ENCODE results near the gene BEX2.

BEX2 gene

DNA sequence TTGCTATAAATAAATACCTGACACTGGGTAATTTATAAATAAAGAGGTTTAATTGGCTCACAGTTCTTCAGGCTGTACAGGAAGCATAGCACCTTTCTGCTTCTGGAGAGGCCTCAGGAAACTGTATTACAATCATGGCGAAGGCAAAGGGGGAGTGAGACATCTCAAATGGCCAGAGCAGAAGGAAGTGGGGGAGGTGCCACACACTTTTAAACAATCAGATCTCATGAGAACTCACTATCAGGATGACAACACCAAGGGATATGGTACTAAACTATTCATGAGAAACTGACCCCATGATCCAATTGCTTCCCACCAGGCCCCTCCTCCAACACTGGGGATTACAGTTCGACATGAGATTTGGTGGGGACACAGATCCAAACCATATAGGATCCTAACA is 33.8 kb upstream of the BEX2 start:
- no peak for TF ChIP-seq EZH2 (IDR thresholded peaks at IDR 0.05; ENCODE audit: borderline replicate concordance, low read depth, low read length, severe bottlenecking)
- TF ChIP-seq CTCF (IDR thresholded peaks at IDR 0.05; ENCODE audit: borderline replicate concordance, extremely low read depth, low read length, poor library complexity, severe bottlenecking), result no peak
- no peak for DNase-seq
- no peaks in the 10 kb centered on the region for H4K20me1 ChIP-seq (ENCODE audit: insufficient read depth, low read length)
- H3K27ac ChIP-seq (ENCODE audit: low read length), result no peak overlapping the region
- no peak overlapping the region for H2AFZ ChIP-seq (ENCODE audit: low read depth, low read length)
- ATAC-seq (ENCODE audit: insufficient read depth, low read depth), result no peak
- H3K9me3 ChIP-seq (ENCODE audit: insufficient read depth, low read length, severe bottlenecking), result no peaks in the 10 kb centered on the region
- no peaks in the 10 kb centered on the region for H3K4me1 ChIP-seq (ENCODE audit: insufficient read depth, low read length)
- H3K79me2 ChIP-seq (ENCODE audit: insufficient read depth, low read length), result no peaks in the 10 kb centered on the region
- H3K36me3 ChIP-seq (ENCODE audit: insufficient read depth, low read length), result no peaks in the 10 kb centered on the region
- H3K4me2 ChIP-seq (ENCODE audit: insufficient read depth, low read length), result no peak overlapping the region
- H3K4me3 ChIP-seq (ENCODE audit: low read depth in 1 of 2, low read length in 2 of 2), result no peak overlapping the region
- no peak overlapping the region for H3K9ac ChIP-seq (ENCODE audit: low read depth, low read length)
- no peaks in the 10 kb centered on the region for H3K27me3 ChIP-seq (ENCODE audit: insufficient read depth, low read length, poor library complexity)

DNA sequence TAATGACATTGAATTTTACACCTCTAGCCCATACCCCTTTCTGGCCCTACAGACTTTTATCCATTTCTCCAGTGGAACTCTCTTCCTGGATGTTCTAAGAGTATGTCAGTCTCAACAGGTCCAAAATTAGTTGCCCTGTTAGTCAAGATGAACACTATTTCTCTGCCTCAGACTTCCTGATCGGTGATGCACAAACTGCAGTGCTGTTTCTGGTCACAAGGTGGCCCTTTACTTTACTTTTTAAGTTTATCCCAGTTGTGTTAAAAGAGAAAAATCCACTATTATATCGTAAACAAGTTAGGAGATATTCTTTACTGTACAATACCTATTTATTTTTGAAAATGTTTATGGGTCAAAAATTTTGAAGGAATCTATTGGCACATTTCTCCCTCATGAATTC is 32.3 kb upstream of the BEX2 start:
- peak; percentile 75 for TF ChIP-seq CTCF (IDR thresholded peaks at IDR 0.05; ENCODE audit: borderline replicate concordance, extremely low read depth, low read length, poor library complexity, severe bottlenecking)
- TF ChIP-seq EZH2 (IDR thresholded peaks at IDR 0.05; ENCODE audit: borderline replicate concordance, low read depth, low read length, severe bottlenecking), result no peak
- Histone ChIP-seq H3K4me1 (ENCODE audit: insufficient read depth, low read length) (no peaks in the 10 kb centered on the region), H3K4me2 (ENCODE audit: insufficient read depth, low read length) (no peak overlapping the region), H3K27me3 (ENCODE audit: insufficient read depth, low read length, poor library complexity) (peaks cover 2% of the 10 kb centered on the region), H3K9me3 (ENCODE audit: insufficient read depth, low read length, severe bottlenecking) (no peaks in the 10 kb centered on the region), H3K4me3 (ENCODE audit: low read depth in 1 of 2, low read length in 2 of 2) (no peak overlapping the region), H3K27ac (ENCODE audit: low read length) (no peak overlapping the region), H2AFZ (ENCODE audit: low read depth, low read length) (no peak overlapping the region), H3K79me2 (ENCODE audit: insufficient read depth, low read length) (no peaks in the 10 kb centered on the region), H4K20me1 (ENCODE audit: insufficient read depth, low read length) (no peaks in the 10 kb centered on the region), H3K36me3 (ENCODE audit: insufficient read depth, low read length) (no peaks in the 10 kb centered on the region), H3K9ac (ENCODE audit: low read depth, low read length) (no peak overlapping the region)
- DNase-seq (peak; percentile 29), ATAC-seq (ENCODE audit: insufficient read depth, low read depth) (peak; percentile 66)

DNA sequence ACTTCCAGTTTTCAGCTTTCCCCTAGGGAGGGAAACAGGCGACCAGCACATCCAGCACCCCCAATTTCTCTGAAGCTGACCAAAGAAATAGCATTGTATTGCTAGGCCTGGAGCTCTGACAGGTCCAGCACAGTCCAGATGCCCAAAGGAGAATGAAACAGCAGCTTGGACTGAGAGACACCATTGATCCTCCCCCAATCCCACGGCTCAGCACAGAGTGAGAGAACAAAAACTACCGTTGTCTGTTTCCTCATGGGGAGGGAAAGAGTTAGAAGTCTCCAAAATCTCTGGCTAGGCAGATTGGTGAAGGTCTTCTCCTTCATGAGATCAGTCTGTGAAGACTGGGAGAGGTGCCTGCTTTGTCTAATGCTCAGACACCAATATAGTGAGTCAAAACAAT is 27.9 kb upstream of the BEX2 start:
- Histone ChIP-seq H3K9ac (ENCODE audit: low read depth, low read length) (no peak overlapping the region), H3K9me3 (ENCODE audit: insufficient read depth, low read length, severe bottlenecking) (no peaks in the 10 kb centered on the region), H3K36me3 (ENCODE audit: insufficient read depth, low read length) (no peaks in the 10 kb centered on the region), H3K79me2 (ENCODE audit: insufficient read depth, low read length) (no peaks in the 10 kb centered on the region), H3K27me3 (ENCODE audit: insufficient read depth, low read length, poor library complexity) (peaks cover 6% of the 10 kb centered on the region), H3K4me2 (ENCODE audit: insufficient read depth, low read length) (no peak overlapping the region), H3K27ac (ENCODE audit: low read length) (no peak overlapping the region), H3K4me3 (ENCODE audit: low read depth in 1 of 2, low read length in 2 of 2) (no peak overlapping the region), H4K20me1 (ENCODE audit: insufficient read depth, low read length) (no peaks in the 10 kb centered on the region), H3K4me1 (ENCODE audit: insufficient read depth, low read length) (no peaks in the 10 kb centered on the region), H2AFZ (ENCODE audit: low read depth, low read length) (no peak overlapping the region)
- ATAC-seq (ENCODE audit: insufficient read depth, low read depth) (no peak), DNase-seq (no peak)
- no peak for TF ChIP-seq EZH2 (IDR thresholded peaks at IDR 0.05; ENCODE audit: borderline replicate concordance, low read depth, low read length, severe bottlenecking)
- no peak for TF ChIP-seq CTCF (IDR thresholded peaks at IDR 0.05; ENCODE audit: borderline replicate concordance, extremely low read depth, low read length, poor library complexity, severe bottlenecking)
